SK-N-MC (cell line): Measurements from ENCODE around the gene PDCD4.

ENCODE experiments used
- EZH2 ChIP-seq: fragments of 200-600 bp; sonication (generic); IDR thresholded peaks from one replicate; pipeline ENCODE4 v1.6.1; 2017; ENCODE audit warnings: antibody characterized with exemption
- FOXP2 ChIP-seq: optimal IDR thresholded peaks from 2 replicates; pipeline ENCODE3; 2011; ENCODE audit warnings: mild to moderate bottlenecking, moderate library complexity; ENCODE audit not compliant: insufficient read depth; ENCODE audit errors: extremely low read length, control extremely low read depth
- POLR2AphosphoS5 ChIP-seq: IDR thresholded peaks from 2 replicates; pipeline ENCODE4 v1.6.1; 2012; ENCODE audit warnings: mild to moderate bottlenecking, low read depth, low read length, borderline replicate concordance

DNA sequence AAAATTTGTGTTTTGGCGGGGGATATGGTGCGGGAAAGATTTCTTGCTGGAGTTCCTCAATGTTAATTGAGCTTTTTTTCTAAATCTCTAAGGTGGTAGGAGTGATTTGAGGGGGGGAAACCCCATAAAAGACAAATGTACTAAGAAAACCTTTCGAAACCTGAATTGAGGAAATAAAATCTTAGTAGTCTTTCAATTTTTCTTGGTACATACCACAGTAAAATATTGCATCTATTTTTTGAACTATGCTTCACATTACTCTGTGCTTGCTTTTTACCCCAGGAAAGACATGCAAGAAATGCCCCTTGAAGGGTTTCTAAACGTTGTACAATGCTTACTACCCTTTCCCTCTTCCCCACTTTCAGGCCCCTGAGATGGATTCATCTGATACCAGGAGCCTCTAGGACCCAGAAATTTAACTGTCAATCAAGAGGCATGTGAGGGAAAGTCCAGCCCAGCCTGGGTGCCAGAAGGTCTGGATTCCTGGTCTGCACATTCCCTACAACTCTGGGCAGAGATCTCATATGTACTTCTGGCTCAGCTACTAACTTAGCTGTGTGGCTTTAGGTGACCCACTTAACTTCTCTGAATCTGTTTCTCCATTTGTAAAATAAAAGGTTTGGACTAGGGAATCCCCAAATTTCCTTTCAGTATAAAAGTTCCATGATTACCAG, 5.8 kb upstream of the PDCD4 start:
- TF ChIP-seq POLR2AphosphoS5 (no peak), EZH2 (no peak), FOXP2 (no peak)
